Measurements from ENCODE around the gene GRID1.
A peak's percentile ranks its signal among the peaks of the same experiment; 100 is the strongest.

- TF ChIP-seq CTCF (IDR thresholded peaks at IDR 0.05; ENCODE audit: low read length) = peak; percentile 89
- TF ChIP-seq EZH2 (IDR thresholded peaks at IDR 0.05; ENCODE audit: borderline replicate concordance, low read length) = no peak
Observed at GRCh38 chr10:86376852-86377796, 10.5 kb upstream of the GRID1 start.
